ENCODE data around the gene MCTP2.
"Not testable (repeated sequence)": the region's sequence is repeated elsewhere in the genome, so short reads cannot be mapped to it uniquely, and the experiment has no call there.

The MCTP2 gene

GRCh38 chr15:94470492-94470891 is 239.1 kb downstream of the MCTP2 start:
- DNase-seq = no peak

- DNase-seq = no peak
Observed at GRCh38 chr15:94476686-94477085, 245.3 kb downstream of the MCTP2 start.

- DNase-seq = no peak
Observed at GRCh38 chr15:94477913-94478553, 246.7 kb downstream of the MCTP2 start.

- DNase-seq = no peak
Observed at GRCh38 chr15:94478763-94479162, 247.4 kb downstream of the MCTP2 start.

- no peak for DNase-seq
Observed at GRCh38 chr15:94480289-94480834, 249.0 kb downstream of the MCTP2 start.

GRCh38 chr15:94485148-94485719 is 253.9 kb downstream of the MCTP2 start:
- no peak for DNase-seq

GRCh38 chr15:94487635-94488034 is 256.3 kb downstream of the MCTP2 start:
- DNase-seq = no peak

- DNase-seq = no peak
Observed at GRCh38 chr15:94493176-94493575, 261.8 kb downstream of the MCTP2 start.

- not testable (repeated sequence) for DNase-seq
Observed at GRCh38 chr15:94493586-94493985, 262.2 kb downstream of the MCTP2 start.

GRCh38 chr15:94494732-94495131 is 263.4 kb downstream of the MCTP2 start:
- no peak for DNase-seq

GRCh38 chr15:94503293-94503692 is 271.9 kb downstream of the MCTP2 start:
- DNase-seq = no peak

GRCh38 chr15:94509259-94509658 is 277.9 kb downstream of the MCTP2 start:
- DNase-seq = no peak

- no peak for DNase-seq
Observed at GRCh38 chr15:94522125-94522524, 290.8 kb downstream of the MCTP2 start.

- DNase-seq = no peak
Observed at GRCh38 chr15:94523873-94524272, 292.5 kb downstream of the MCTP2 start.

GRCh38 chr15:94524565-94524964 is 293.2 kb downstream of the MCTP2 start:
- no peak for DNase-seq

GRCh38 chr15:94526071-94526689 is 294.8 kb downstream of the MCTP2 start:
- no peak for DNase-seq

- no peak for DNase-seq
Observed at GRCh38 chr15:94532226-94532625, 300.9 kb downstream of the MCTP2 start.

Measured in NCI-H510A (cell line).